ENCODE data around the gene SPEM3.

The SPEM3 gene

GRCh38 chr17:7428557-7428956 lies at the start of gene SPEM3:
Gene SPEM3, plus strand, starts transcription at chr17:7428857. Its CDS starts 46 bp downstream, at chr17:7428903.
- no peak for TF ChIP-seq CTCF (IDR thresholded peaks at IDR 0.05; ENCODE audit: borderline replicate concordance, insufficient read depth, low read depth, low read length)
- H3K4me3 ChIP-seq (ENCODE audit: low read depth, low read length): no peak within 1 kb of the TSS

DNA sequence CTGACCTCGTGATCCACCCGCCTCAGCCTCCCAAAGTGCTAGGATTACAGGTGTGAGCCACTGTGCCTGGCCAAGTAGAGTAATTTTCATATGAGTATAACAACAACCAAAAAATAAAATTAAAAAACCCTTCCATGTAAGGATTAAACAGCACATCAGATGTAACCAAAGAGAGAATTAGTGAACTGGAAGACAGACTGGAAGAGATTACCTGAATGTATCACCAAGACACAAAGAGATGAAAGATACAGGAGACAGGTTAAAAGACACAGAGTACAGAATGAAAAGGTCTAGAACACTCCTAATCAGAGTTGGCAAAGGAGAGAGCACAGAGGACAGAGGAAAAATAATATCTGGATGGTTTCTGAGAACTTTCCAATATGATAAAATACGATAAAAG lies 49.5 kb upstream of the SPEM3 start:
- TF ChIP-seq CTCF (IDR thresholded peaks at IDR 0.05; ENCODE audit: borderline replicate concordance, insufficient read depth, low read depth, low read length): no peak
- no peak overlapping the region for H3K4me3 ChIP-seq (ENCODE audit: low read depth, low read length)

DNA sequence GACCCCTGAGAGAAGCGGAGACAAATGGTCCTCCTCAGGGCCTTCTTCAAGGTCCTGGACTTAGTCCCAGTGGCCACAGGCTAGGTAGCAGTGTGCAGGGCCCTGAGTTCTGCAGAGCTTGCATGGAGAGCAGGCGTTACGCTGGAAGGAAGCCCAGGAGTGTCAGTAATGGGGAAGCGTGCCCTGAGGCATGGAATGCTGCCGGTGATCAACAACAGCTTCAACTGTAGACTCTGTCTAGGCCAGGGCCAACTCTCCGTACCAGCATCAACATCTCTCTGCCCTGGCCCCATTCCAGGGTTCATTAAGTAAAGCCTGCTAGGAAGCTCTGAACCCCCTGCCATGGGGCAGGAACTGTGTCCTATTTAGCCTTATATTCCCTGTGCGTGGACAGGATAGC lies 48.3 kb upstream of the SPEM3 start:
- TF ChIP-seq CTCF (IDR thresholded peaks at IDR 0.05; ENCODE audit: borderline replicate concordance, insufficient read depth, low read depth, low read length): no peak
- H3K4me3 ChIP-seq (ENCODE audit: low read depth, low read length): no peak overlapping the region

DNA sequence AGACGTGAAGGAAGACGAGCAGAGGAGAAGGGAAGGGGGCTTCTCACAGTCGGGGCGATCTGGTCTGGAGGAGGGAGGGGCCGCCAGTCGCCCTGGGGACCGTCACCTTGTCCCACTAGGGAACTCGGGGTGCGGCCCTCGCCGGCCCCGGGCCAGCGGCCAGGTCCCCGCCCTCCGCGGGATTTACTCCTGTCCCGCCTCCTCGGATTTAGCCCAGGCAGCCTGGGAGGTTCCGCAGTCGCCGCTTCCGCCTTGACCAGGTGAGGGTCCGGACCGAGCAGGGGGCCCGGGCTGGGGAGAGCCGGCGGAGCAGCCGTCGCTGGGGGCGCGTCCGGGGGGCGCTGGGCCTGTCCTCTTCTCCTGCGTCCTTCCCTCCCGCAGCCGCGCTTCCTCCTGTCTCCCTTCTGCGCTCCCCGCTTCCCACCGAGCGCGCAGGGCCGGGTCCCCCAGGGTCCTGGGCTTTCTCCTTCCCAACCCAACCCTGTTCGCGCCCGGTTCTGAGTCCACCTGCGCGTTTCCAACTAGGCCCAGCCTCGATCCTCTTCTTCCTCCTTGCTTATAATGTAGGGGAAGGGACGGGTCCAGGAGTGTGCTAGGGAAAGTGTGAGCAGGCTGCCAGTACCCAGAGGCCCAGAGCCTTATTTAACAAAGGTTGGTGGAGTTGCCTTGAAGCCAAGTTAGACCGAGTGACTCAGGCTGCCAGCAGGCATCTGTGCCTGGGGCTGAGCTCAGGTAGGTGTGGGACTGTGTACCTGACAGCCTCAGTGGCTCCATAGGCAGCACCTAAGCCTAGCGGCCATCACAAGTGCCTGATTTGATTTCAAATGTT lies 47.6 kb upstream of the SPEM3 start, which contains the start of gene TNK1:
TSS of gene TNK1 (plus strand) at position 235 of the 829 bp plus-strand sequence. CDS start 1,838 bp downstream, outside the sequence.
- H3K4me3 ChIP-seq (ENCODE audit: low read depth, low read length): no peak within 1 kb of the TSS

GRCh38 chr17:7382901-7383300 lies 45.8 kb upstream of the SPEM3 start:
- TF ChIP-seq CTCF (IDR thresholded peaks at IDR 0.05; ENCODE audit: borderline replicate concordance, insufficient read depth, low read depth, low read length): no peak
- no peak overlapping the region for H3K4me3 ChIP-seq (ENCODE audit: low read depth, low read length)

More for the DNA sequence above, 47.6 kb upstream of the SPEM3 start, which contains the start of gene TNK1:
- TF ChIP-seq CTCF (IDR thresholded peaks at IDR 0.05; ENCODE audit: borderline replicate concordance, insufficient read depth, low read depth, low read length): no peak

DNA sequence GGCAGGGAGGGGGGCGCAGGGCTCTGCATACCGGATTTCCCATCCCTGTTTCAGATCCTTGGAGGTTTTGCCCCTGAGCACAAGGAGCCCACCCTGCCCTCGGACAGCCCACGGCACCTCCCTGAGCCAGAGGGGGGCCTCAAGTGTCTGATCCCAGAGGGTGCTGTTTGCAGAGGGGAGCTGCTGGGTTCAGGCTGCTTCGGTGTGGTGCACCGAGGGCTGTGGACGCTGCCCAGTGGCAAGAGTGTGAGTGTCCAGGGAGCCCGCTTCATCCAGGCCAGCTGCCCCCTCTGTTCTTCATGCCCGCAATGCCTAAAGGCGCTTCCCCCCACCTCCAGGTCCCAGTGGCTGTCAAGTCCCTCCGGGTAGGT lies 45.3 kb upstream of the SPEM3 start:
- H3K4me3 ChIP-seq (ENCODE audit: low read depth, low read length): no peak overlapping the region
- TF ChIP-seq CTCF (IDR thresholded peaks at IDR 0.05; ENCODE audit: borderline replicate concordance, insufficient read depth, low read depth, low read length): no peak
